ENCODE measurements around the gene SOBP.
A peak's percentile ranks its signal among the peaks of the same experiment; 100 is the strongest.

Gene SOBP

DNA sequence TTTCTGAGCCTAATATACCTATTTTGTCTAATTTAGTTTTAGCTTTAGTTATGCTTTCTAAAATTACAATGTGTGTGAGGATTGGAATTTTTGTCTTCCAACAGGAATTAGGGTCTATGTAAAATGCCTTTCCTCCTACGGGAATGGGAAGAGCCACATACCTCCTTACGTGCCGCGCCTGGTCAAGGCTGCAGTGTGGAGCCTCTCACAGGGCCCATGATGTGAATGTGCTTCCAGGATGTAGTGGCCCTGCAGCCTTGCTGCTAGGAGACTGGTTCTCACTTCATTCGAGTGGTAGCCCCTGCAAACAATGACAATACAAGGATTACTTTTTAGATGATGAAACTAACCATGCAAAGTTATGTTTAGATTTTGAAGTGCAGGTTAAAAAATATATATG lies 110.2 kb downstream of the SOBP start:
- Histone ChIP-seq H3K27me3 (ENCODE audit: insufficient read depth, poor library complexity, severe bottlenecking) (no peaks in the 10 kb centered on the region), H3K27ac (ENCODE audit: poor library complexity, severe bottlenecking) (no peak overlapping the region), H3K9me3 (ENCODE audit: severe bottlenecking) (no peaks in the 10 kb centered on the region), H3K4me3 (ENCODE audit: severe bottlenecking) (no peak overlapping the region), H3K36me3 (ENCODE audit: low read depth) (no peaks in the 10 kb centered on the region), H3K4me1 (ENCODE audit: insufficient read depth, poor library complexity, severe bottlenecking) (peaks cover 15% of the 10 kb centered on the region)
- DNase-seq (ENCODE audit: low spot score) (no peak), ATAC-seq (ENCODE audit: low read depth) (no peak)
- TF ChIP-seq, protein P1, sequence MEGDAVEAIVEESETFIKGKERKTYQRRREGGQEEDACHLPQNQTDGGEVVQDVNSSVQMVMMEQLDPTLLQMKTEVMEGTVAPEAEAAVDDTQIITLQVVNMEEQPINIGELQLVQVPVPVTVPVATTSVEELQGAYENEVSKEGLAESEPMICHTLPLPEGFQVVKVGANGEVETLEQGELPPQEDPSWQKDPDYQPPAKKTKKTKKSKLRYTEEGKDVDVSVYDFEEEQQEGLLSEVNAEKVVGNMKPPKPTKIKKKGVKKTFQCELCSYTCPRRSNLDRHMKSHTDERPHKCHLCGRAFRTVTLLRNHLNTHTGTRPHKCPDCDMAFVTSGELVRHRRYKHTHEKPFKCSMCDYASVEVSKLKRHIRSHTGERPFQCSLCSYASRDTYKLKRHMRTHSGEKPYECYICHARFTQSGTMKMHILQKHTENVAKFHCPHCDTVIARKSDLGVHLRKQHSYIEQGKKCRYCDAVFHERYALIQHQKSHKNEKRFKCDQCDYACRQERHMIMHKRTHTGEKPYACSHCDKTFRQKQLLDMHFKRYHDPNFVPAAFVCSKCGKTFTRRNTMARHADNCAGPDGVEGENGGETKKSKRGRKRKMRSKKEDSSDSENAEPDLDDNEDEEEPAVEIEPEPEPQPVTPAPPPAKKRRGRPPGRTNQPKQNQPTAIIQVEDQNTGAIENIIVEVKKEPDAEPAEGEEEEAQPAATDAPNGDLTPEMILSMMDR (IDR thresholded peaks at IDR 0.05; ENCODE audit: poor library complexity, severe bottlenecking), result no peak

DNA sequence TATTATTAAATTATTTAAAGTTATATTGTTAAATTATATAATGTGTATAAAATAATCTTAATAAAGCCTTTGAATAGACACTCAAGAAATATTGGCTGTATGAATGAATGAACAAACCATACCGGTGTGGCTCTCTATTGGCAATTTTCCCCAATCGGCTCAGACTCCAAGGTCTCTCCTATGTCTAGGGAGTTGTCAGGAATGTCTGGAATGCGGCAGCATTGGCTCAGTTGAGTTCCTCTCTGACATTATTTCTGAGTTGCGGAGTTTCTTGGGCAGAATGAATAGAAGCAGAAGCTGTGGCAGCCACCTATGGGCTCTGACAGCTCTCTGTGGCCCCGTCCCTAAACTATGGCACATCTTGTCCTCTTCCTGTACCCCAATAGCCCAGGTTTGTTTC lies 111.0 kb downstream of the SOBP start:
- peak; percentile 96 for ATAC-seq (ENCODE audit: low read depth)
- peak overlapping the region; percentile 34 for H3K27ac ChIP-seq (ENCODE audit: poor library complexity, severe bottlenecking)
- H3K36me3 ChIP-seq (ENCODE audit: low read depth), result no peaks in the 10 kb centered on the region
- no peak overlapping the region for H3K4me3 ChIP-seq (ENCODE audit: severe bottlenecking)
- TF ChIP-seq, protein P1 (IDR thresholded peaks at IDR 0.05; ENCODE audit: poor library complexity, severe bottlenecking), result no peak
- DNase-seq (ENCODE audit: low spot score), result peak; percentile 68
- H3K9me3 ChIP-seq (ENCODE audit: severe bottlenecking), result no peaks in the 10 kb centered on the region
- peaks cover 15% of the 10 kb centered on the region for H3K4me1 ChIP-seq (ENCODE audit: insufficient read depth, poor library complexity, severe bottlenecking)
- H3K27me3 ChIP-seq (ENCODE audit: insufficient read depth, poor library complexity, severe bottlenecking), result no peaks in the 10 kb centered on the region

DNA sequence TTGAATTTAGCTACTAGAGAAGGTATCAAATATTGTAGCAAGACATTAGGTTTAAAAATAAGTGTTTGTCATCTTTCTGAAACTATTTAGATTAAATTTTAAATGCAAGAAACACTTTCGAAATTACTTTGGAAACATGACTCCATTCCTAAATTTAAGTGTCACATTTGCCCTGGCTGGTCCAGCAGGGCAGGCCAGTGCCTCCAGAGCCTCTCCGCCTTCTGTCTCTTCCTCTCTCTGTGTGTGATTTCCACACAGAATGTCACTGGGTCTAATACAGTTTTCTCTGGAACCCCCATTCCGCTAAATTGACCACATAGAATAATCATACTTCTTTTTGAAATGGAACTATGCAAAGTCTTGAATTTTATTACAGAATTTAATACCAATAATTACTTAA lies 111.5 kb downstream of the SOBP start:
- no peaks in the 10 kb centered on the region for H3K27me3 ChIP-seq (ENCODE audit: insufficient read depth, poor library complexity, severe bottlenecking)
- peak overlapping the region; percentile 34 for H3K27ac ChIP-seq (ENCODE audit: poor library complexity, severe bottlenecking)
- DNase-seq (ENCODE audit: low spot score), result no peak
- H3K4me3 ChIP-seq (ENCODE audit: severe bottlenecking), result no peak overlapping the region
- no peaks in the 10 kb centered on the region for H3K36me3 ChIP-seq (ENCODE audit: low read depth)
- peaks cover 15% of the 10 kb centered on the region for H3K4me1 ChIP-seq (ENCODE audit: insufficient read depth, poor library complexity, severe bottlenecking)
- TF ChIP-seq, protein P1 (IDR thresholded peaks at IDR 0.05; ENCODE audit: poor library complexity, severe bottlenecking), result no peak
- no peak for ATAC-seq (ENCODE audit: low read depth)
- H3K9me3 ChIP-seq (ENCODE audit: severe bottlenecking), result no peaks in the 10 kb centered on the region

GRCh38 chr6:107602321-107603005 lies 112.5 kb downstream of the SOBP start:
- H3K4me3 ChIP-seq (ENCODE audit: severe bottlenecking), result no peak overlapping the region
- no peak overlapping the region for H3K27ac ChIP-seq (ENCODE audit: poor library complexity, severe bottlenecking)
- H3K4me1 ChIP-seq (ENCODE audit: insufficient read depth, poor library complexity, severe bottlenecking), result peaks cover 15% of the 10 kb centered on the region
- H3K27me3 ChIP-seq (ENCODE audit: insufficient read depth, poor library complexity, severe bottlenecking), result no peaks in the 10 kb centered on the region
- ATAC-seq (ENCODE audit: low read depth), result no peak
- no peaks in the 10 kb centered on the region for H3K36me3 ChIP-seq (ENCODE audit: low read depth)
- TF ChIP-seq, protein P1 (IDR thresholded peaks at IDR 0.05; ENCODE audit: poor library complexity, severe bottlenecking), result no peak
- DNase-seq (ENCODE audit: low spot score), result no peak
- H3K9me3 ChIP-seq (ENCODE audit: severe bottlenecking), result no peaks in the 10 kb centered on the region

DNA sequence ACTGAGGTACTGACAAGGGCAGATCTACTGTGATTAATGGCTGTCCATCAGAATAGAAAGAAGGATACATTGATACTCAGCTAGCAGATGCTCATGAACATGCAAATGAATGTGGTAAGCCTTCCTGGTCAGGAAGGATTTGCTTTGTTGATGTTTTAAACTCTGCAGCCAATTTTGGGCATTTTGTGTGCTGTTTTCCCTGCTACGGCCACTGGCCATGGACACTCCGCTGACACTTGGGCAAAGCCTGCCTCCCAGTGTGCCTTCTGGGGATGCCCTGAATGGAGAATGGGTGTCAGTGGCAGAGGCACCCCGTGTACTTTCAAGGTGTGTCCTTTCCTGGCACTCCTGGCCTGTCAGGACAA lies 113.1 kb downstream of the SOBP start:
- TF ChIP-seq, protein P1 (IDR thresholded peaks at IDR 0.05; ENCODE audit: poor library complexity, severe bottlenecking), result no peak
- peaks cover 15% of the 10 kb centered on the region for H3K4me1 ChIP-seq (ENCODE audit: insufficient read depth, poor library complexity, severe bottlenecking)
- no peaks in the 10 kb centered on the region for H3K27me3 ChIP-seq (ENCODE audit: insufficient read depth, poor library complexity, severe bottlenecking)
- DNase-seq (ENCODE audit: low spot score), result no peak
- no peak overlapping the region for H3K27ac ChIP-seq (ENCODE audit: poor library complexity, severe bottlenecking)
- H3K9me3 ChIP-seq (ENCODE audit: severe bottlenecking), result no peaks in the 10 kb centered on the region
- no peak overlapping the region for H3K4me3 ChIP-seq (ENCODE audit: severe bottlenecking)
- no peak for ATAC-seq (ENCODE audit: low read depth)
- no peaks in the 10 kb centered on the region for H3K36me3 ChIP-seq (ENCODE audit: low read depth)

Data from RWPE2 (cell line).